C4-2B (cell line): Measurements from ENCODE around the gene KMT2E.

Experiments used
- H3K27ac ChIP-seq: fragments of 450-650 bp; 2 replicates; pipeline ENCODE4 v1.5.1; 2017
- CTCF ChIP-seq: fragments of 450-650 bp; conservative IDR thresholded peaks from 2 replicates; pipeline ENCODE4 v1.5.1; 2017; ENCODE audit warnings: mild to moderate bottlenecking
- ZFX ChIP-seq: fragments of 450-650 bp; IDR thresholded peaks from 2 replicates; pipeline ENCODE4 v1.6.1; 2017

KMT2E gene

GRCh38 chr7:105068886-105069285 is 54.9 kb downstream of the KMT2E start:
- H3K27ac ChIP-seq = no peak overlapping the region
- TF ChIP-seq CTCF (no peak), ZFX (no peak)

GRCh38 chr7:105073143-105073542 is 59.1 kb downstream of the KMT2E start:
- TF ChIP-seq CTCF (no peak), ZFX (no peak)
- no peak overlapping the region for H3K27ac ChIP-seq

DNA sequence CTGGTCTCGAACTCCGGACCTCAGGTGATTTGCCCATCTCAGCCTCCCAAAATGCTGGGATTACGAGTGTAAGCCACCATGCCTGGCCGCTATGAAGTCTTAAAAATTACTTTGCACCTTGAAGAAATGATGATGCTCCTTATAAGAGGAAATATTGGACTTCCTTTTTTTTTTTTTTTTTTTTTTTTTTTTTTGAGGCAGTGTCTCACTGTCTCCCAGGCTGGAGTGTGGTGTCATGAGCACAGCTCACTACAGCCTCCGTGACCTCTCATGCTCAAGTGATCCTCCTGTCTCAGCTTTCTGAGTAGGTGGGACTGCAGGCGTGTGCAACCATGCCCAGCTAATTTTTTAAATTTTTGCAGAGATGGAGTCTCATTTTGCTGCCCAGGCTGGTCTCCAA is 65.3 kb downstream of the KMT2E start:
- no peak overlapping the region for H3K27ac ChIP-seq
- no peak for TF ChIP-seq CTCF

DNA sequence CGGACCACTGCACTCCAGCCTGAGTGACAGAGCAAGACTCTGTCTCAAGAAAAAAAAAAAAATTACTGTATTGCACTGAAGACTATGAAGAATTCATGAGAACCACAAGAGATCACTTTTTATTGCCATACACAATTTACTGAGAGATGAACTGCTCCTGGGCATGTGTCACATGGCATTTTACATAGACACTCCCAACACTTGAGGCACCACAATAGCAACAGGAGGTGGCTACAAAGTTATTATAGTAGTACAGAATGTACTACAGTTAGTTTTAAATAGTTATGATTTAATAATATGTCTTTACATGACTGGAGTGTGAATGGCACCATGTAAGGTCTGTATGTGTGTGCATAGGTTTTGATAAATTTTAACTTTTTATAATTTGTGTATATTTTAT is 70.6 kb downstream of the KMT2E start:
- H3K27ac ChIP-seq = no peak overlapping the region
- no peak for TF ChIP-seq CTCF
- TF ChIP-seq ZFX = no peak

- no peak overlapping the region for H3K27ac ChIP-seq
- TF ChIP-seq CTCF = no peak
- TF ChIP-seq ZFX = no peak
Measured at GRCh38 chr7:105086850-105087249, 72.8 kb downstream of the KMT2E start.

GRCh38 chr7:105087981-105088380 is 74.0 kb downstream of the KMT2E start:
- H3K27ac ChIP-seq = no peak overlapping the region
- TF ChIP-seq CTCF (no peak), ZFX (no peak)

GRCh38 chr7:105088456-105088855 is 74.5 kb downstream of the KMT2E start:
- TF ChIP-seq ZFX = no peak
- no peak overlapping the region for H3K27ac ChIP-seq

- TF ChIP-seq ZFX (no peak), CTCF (no peak)
- H3K27ac ChIP-seq = no peak overlapping the region
Measured at GRCh38 chr7:105094966-105095365, 81.0 kb downstream of the KMT2E start.
